ENCODE data around the gene VPS50. TPM values are rescaled to one million over a fixed set of nuclear protein-coding genes. Genes with fewer than 3 reads are reported as not detected.

VPS50 gene
- total and polyA plus RNA-seq, 10 of the 15 experiments (the other 5 are each of a cell fraction or from before 2014, with no cell fraction given): 4.0 to 22.0 (median 16.2) TPM

DNA sequence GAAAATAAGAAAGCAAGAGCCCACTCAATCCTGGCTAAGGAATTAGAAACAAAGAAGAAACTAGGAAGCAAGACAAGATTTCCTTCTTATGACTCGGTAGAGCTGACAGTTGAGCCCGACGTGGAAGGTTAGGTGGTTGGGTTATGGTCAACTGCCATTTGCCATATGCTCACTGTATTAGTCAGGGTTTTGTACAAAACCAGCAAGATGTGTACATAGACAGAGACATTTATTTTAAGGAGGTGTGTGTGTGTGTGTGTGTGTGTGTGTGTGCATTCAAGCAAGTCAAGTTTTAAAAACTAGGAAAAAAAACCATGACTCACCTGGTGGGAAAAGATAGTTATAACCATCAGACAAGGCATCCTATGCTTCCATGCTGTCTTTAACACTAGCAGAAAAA is 158.5 kb downstream of the VPS50 start:
- no peak for DNase-seq (ENCODE audit: low read depth, low spot score)
- RAD21 ChIA-PET (ENCODE audit: unreplicated experiment): no interaction called here
- Histone ChIP-seq H4K20me1 (ENCODE audit: control insufficient read depth, insufficient read depth) (no peaks in the 10 kb centered on the region), H3K4me2 (ENCODE audit: control insufficient read depth, insufficient read depth) (no peak overlapping the region), H3K4me1 (ENCODE audit: control insufficient read depth, insufficient read depth, low read length) (no peaks in the 10 kb centered on the region), H3K27ac (ENCODE audit: control insufficient read depth, insufficient read depth) (no peak overlapping the region), H3K79me2 (ENCODE audit: control insufficient read depth, insufficient read depth, low read length) (no peaks in the 10 kb centered on the region), H3K4me3 (no peak overlapping the region), H3K9ac (ENCODE audit: control insufficient read depth, insufficient read depth, low read length) (no peak overlapping the region), H3K27me3 (replicated peaks in 1 of 2; ENCODE audit: control insufficient read depth in 2 of 2, insufficient read depth in 2 of 2, low read length in 1 of 2) (no peaks in the 10 kb centered on the region; a peak in 1 of 4 replicates), H2AFZ (ENCODE audit: control insufficient read depth, low read depth, low read length) (no peak overlapping the region), H3K36me3 (ENCODE audit: control insufficient read depth in 2 of 2, insufficient read depth in 2 of 2, low read length in 1 of 2) (no peaks in the 10 kb centered on the region), H3K9me3 (replicated peaks; ENCODE audit: control insufficient read depth, insufficient read depth, low read length) (no peaks in the 10 kb centered on the region)
- no TSS peak for BruUV-seq (replicated peaks)
- POLR2A ChIA-PET: no interaction called here
- CTCF ChIA-PET: no interaction called here
- no peak for TF ChIP-seq IKZF1 (conservative IDR thresholded peaks at IDR 0.05)
- no peak for TF ChIP-seq SUZ12 (IDR thresholded peaks at IDR 0.05; ENCODE audit: unreplicated experiment)
- TF ChIP-seq, protein P1, sequence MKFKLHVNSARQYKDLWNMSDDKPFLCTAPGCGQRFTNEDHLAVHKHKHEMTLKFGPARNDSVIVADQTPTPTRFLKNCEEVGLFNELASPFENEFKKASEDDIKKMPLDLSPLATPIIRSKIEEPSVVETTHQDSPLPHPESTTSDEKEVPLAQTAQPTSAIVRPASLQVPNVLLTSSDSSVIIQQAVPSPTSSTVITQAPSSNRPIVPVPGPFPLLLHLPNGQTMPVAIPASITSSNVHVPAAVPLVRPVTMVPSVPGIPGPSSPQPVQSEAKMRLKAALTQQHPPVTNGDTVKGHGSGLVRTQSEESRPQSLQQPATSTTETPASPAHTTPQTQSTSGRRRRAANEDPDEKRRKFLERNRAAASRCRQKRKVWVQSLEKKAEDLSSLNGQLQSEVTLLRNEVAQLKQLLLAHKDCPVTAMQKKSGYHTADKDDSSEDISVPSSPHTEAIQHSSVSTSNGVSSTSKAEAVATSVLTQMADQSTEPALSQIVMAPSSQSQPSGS (IDR thresholded peaks at IDR 0.05; ENCODE audit: low read length): no peak
- TF ChIP-seq TCF12 (IDR thresholded peaks at IDR 0.05; ENCODE audit: low read depth, low read length): no peak
- no peak for TF ChIP-seq RUNX3 (IDR thresholded peaks at IDR 0.05; ENCODE audit: low read length)
- TF ChIP-seq, protein P2, sequence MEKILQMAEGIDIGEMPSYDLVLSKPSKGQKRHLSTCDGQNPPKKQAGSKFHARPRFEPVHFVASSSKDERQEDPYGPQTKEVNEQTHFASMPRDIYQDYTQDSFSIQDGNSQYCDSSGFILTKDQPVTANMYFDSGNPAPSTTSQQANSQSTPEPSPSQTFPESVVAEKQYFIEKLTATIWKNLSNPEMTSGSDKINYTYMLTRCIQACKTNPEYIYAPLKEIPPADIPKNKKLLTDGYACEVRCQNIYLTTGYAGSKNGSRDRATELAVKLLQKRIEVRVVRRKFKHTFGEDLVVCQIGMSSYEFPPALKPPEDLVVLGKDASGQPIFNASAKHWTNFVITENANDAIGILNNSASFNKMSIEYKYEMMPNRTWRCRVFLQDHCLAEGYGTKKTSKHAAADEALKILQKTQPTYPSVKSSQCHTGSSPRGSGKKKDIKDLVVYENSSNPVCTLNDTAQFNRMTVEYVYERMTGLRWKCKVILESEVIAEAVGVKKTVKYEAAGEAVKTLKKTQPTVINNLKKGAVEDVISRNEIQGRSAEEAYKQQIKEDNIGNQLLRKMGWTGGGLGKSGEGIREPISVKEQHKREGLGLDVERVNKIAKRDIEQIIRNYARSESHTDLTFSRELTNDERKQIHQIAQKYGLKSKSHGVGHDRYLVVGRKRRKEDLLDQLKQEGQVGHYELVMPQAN (conservative IDR thresholded peaks at IDR 0.05): no peak
- TF ChIP-seq, protein P3, sequence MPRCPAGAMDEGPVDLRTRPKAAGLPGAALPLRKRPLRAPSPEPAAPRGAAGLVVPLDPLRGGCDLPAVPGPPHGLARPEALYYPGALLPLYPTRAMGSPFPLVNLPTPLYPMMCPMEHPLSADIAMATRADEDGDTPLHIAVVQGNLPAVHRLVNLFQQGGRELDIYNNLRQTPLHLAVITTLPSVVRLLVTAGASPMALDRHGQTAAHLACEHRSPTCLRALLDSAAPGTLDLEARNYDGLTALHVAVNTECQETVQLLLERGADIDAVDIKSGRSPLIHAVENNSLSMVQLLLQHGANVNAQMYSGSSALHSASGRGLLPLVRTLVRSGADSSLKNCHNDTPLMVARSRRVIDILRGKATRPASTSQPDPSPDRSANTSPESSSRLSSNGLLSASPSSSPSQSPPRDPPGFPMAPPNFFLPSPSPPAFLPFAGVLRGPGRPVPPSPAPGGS (IDR thresholded peaks at IDR 0.05; ENCODE audit: borderline replicate concordance, insufficient read depth, low read depth, low read length, poor library complexity, severe bottlenecking): no peak
- no peak for TF ChIP-seq SRF (IDR thresholded peaks at IDR 0.05; ENCODE audit: low read depth in 2 of 2, low read length in 2 of 2)
- TF ChIP-seq PAX5 (IDR thresholded peaks at IDR 0.05; ENCODE audit: borderline replicate concordance, low read depth, low read length): no peak
- no peak for TF ChIP-seq MYC (IDR thresholded peaks at IDR 0.05; ENCODE audit: insufficient read depth, insufficient read length, insufficient replicate concordance, low read length, severe bottlenecking)
- intact Hi-C loops (cut with micrococcal nuclease; ENCODE audit: unreplicated experiment) (no loop called here), in situ Hi-C loops (cut with MboI) (no loop called here)
- WGBS (ENCODE audit: insufficient coverage, insufficient replicate concordance, low lambda C conversion rate, missing lambda C conversion rate): 0% methylated on average over 3 of the region's 3 CpGs
- no peak for ATAC-seq
- SMC1A ChIA-PET (ENCODE audit: uncharacterized antibody, unreplicated experiment): no interaction called here
- FAIRE-seq: no peak
